Stimulated activated CD4-positive, alpha-beta T cell treated with anti-CD3 and anti-CD28 coated beads, TNF-alpha, amount 100 ng/mL, for 1 hour (primary cell): Measurements from ENCODE around the gene PSRC1.
A peak's percentile ranks its signal among the peaks of the same experiment; 100 is the strongest.

Source experiments
- DNase-seq, 3 donors: peaks; one replicate each; pipeline ENCODE4 v3.0.0-alpha.2; 2020; ENCODE audit warnings: low read depth in 3 of 3, low spot score in 1 of 3

The PSRC1 gene

GRCh38 chr1:109248797-109249629 lies 33.9 kb downstream of the PSRC1 start, which contains the start of gene CELSR2:
TSS of gene CELSR2 (plus strand) at chr1:109249539. CDS start at chr1:109250080, 541 bp downstream.
- DNase-seq, result peak in 1 of 3 donors; percentile 39

GRCh38 chr1:109248444-109248796 lies 34.5 kb downstream of the PSRC1 start:
- no peak for DNase-seq

- no peak for DNase-seq
These were observed 35.3 kb downstream of the PSRC1 start for GRCh38 chr1:109247401-109248365.

- DNase-seq, result no peak
These were observed 36.8 kb downstream of the PSRC1 start for GRCh38 chr1:109246141-109246551.

GRCh38 chr1:109243860-109244552 lies 38.9 kb downstream of the PSRC1 start:
- DNase-seq, result no peak

- no peak for DNase-seq
These were observed 39.7 kb downstream of the PSRC1 start for GRCh38 chr1:109243221-109243620.

- DNase-seq, result no peak
These were observed 40.6 kb downstream of the PSRC1 start for GRCh38 chr1:109242387-109242786.

GRCh38 chr1:109241841-109242345 lies 41.1 kb downstream of the PSRC1 start:
- DNase-seq, result no peak

- DNase-seq, result no peak
These were observed 41.6 kb downstream of the PSRC1 start for GRCh38 chr1:109241344-109241743.

- DNase-seq, result no peak
These were observed 42.5 kb downstream of the PSRC1 start for GRCh38 chr1:109240158-109241152.

- no peak for DNase-seq
These were observed 43.4 kb downstream of the PSRC1 start for GRCh38 chr1:109239409-109240068.

GRCh38 chr1:109239047-109239408 lies 43.9 kb downstream of the PSRC1 start:
- DNase-seq, result no peak

GRCh38 chr1:109238382-109238781 lies 44.6 kb downstream of the PSRC1 start:
- no peak for DNase-seq

- no peak for DNase-seq
These were observed 45.4 kb downstream of the PSRC1 start for GRCh38 chr1:109237512-109237911.

GRCh38 chr1:109235137-109235536 lies 47.8 kb downstream of the PSRC1 start:
- no peak for DNase-seq

- no peak for DNase-seq
These were observed 51.9 kb downstream of the PSRC1 start for GRCh38 chr1:109231066-109231465.
